ENCODE results near the gene SRPRA. TPM values are rescaled to one million over a fixed set of nuclear protein-coding genes. Genes with fewer than 3 reads are reported as not detected.

Gene SRPRA
- polyA plus RNA-seq, 1 donor from 2014 or later, result 24.9 TPM

- H2AFZ ChIP-seq (ENCODE audit: low read depth, low read length), result no peak overlapping the region
- H3F3A ChIP-seq (ENCODE audit: insufficient read depth, low read length, poor library complexity, severe bottlenecking), result no peaks in the 10 kb centered on the region
- H3K9me2 ChIP-seq (ENCODE audit: insufficient read depth, low read length), result no peaks in the 10 kb centered on the region
- no peaks in the 10 kb centered on the region for H3K27me3 ChIP-seq (ENCODE audit: insufficient read depth, low read depth, low read length)
- H3K4me2 ChIP-seq (ENCODE audit: low read length), result no peak overlapping the region
- TF ChIP-seq, protein P1, sequence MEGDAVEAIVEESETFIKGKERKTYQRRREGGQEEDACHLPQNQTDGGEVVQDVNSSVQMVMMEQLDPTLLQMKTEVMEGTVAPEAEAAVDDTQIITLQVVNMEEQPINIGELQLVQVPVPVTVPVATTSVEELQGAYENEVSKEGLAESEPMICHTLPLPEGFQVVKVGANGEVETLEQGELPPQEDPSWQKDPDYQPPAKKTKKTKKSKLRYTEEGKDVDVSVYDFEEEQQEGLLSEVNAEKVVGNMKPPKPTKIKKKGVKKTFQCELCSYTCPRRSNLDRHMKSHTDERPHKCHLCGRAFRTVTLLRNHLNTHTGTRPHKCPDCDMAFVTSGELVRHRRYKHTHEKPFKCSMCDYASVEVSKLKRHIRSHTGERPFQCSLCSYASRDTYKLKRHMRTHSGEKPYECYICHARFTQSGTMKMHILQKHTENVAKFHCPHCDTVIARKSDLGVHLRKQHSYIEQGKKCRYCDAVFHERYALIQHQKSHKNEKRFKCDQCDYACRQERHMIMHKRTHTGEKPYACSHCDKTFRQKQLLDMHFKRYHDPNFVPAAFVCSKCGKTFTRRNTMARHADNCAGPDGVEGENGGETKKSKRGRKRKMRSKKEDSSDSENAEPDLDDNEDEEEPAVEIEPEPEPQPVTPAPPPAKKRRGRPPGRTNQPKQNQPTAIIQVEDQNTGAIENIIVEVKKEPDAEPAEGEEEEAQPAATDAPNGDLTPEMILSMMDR (IDR thresholded peaks at IDR 0.05; ENCODE audit: poor library complexity, severe bottlenecking), result no peak
- TF ChIP-seq EZH2 (IDR thresholded peaks at IDR 0.05; ENCODE audit: borderline replicate concordance, insufficient read depth, low read length, poor library complexity, severe bottlenecking) (no peak), TAF1 (IDR thresholded peaks at IDR 0.05; ENCODE audit: low read depth) (no peak), SMC3 (conservative IDR thresholded peaks at IDR 0.05; ENCODE audit: poor library complexity) (no peak), REST (IDR thresholded peaks at IDR 0.05; ENCODE audit: borderline replicate concordance) (no peak), RAD21 (conservative IDR thresholded peaks at IDR 0.05) (no peak), MXI1 (conservative IDR thresholded peaks at IDR 0.05; ENCODE audit: poor library complexity, severe bottlenecking) (no peak), POLR2AphosphoS5 (IDR thresholded peaks at IDR 0.05) (no peak), EP300 (conservative IDR thresholded peaks at IDR 0.05; ENCODE audit: poor library complexity, severe bottlenecking) (no peak)
- H3K27ac ChIP-seq (ENCODE audit: low read length), result no peak overlapping the region
- H3K9ac ChIP-seq (ENCODE audit: low read length), result no peak overlapping the region
- H3K79me2 ChIP-seq (replicated peaks; ENCODE audit: insufficient read depth, low read length), result no peaks in the 10 kb centered on the region
- no peaks in the 10 kb centered on the region for H3K9me3 ChIP-seq (ENCODE audit: low read length)
- H3K4me3 ChIP-seq (ENCODE audit: low read length), result no peak overlapping the region
- H3K36me3 ChIP-seq (ENCODE audit: insufficient read depth, low read length), result peaks cover 19% of the 10 kb centered on the region
- no peaks in the 10 kb centered on the region for H4K20me1 ChIP-seq (ENCODE audit: insufficient read depth)
These were observed 13.9 kb downstream of the SRPRA start for GRCh38 chr11:126254819-126255218.

DNA sequence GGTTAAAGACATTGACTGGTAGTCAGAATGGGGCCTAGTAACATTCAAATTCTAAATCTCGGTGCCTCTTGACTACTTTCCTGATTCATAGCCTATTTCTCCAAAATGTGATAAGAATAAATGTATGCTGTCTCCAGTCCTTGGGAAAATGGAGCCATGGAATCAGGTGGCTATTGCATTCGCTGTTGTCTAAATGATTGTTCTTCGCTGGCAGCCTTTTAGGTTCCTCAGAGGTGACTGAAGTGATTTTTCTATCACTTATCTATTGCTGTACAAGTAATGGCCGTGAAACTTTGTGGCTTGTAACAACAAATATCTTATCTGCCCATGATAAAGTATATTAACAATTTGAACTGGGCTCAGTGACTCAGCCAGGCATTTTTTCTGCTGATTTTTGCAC lies 15.4 kb downstream of the SRPRA start:
- Histone ChIP-seq H3K4me2 (ENCODE audit: low read length) (no peak overlapping the region), H3K9me3 (ENCODE audit: low read length) (no peaks in the 10 kb centered on the region), H3K79me2 (replicated peaks; ENCODE audit: insufficient read depth, low read length) (no peaks in the 10 kb centered on the region), H4K20me1 (ENCODE audit: insufficient read depth) (no peaks in the 10 kb centered on the region), H3K36me3 (ENCODE audit: insufficient read depth, low read length) (peaks cover 13% of the 10 kb centered on the region), H3F3A (ENCODE audit: insufficient read depth, low read length, poor library complexity, severe bottlenecking) (no peaks in the 10 kb centered on the region), H3K27me3 (ENCODE audit: insufficient read depth, low read depth, low read length) (no peaks in the 10 kb centered on the region), H3K4me3 (ENCODE audit: low read length) (no peak overlapping the region), H3K27ac (ENCODE audit: low read length) (no peak overlapping the region), H3K9ac (ENCODE audit: low read length) (no peak overlapping the region), H2AFZ (ENCODE audit: low read depth, low read length) (no peak overlapping the region), H3K9me2 (ENCODE audit: insufficient read depth, low read length) (no peaks in the 10 kb centered on the region)
- TF ChIP-seq EZH2 (IDR thresholded peaks at IDR 0.05; ENCODE audit: borderline replicate concordance, insufficient read depth, low read length, poor library complexity, severe bottlenecking) (no peak), SMC3 (conservative IDR thresholded peaks at IDR 0.05; ENCODE audit: poor library complexity) (no peak), RAD21 (conservative IDR thresholded peaks at IDR 0.05) (no peak), EP300 (conservative IDR thresholded peaks at IDR 0.05; ENCODE audit: poor library complexity, severe bottlenecking) (no peak), MXI1 (conservative IDR thresholded peaks at IDR 0.05; ENCODE audit: poor library complexity, severe bottlenecking) (no peak), TAF1 (IDR thresholded peaks at IDR 0.05; ENCODE audit: low read depth) (no peak), POLR2AphosphoS5 (IDR thresholded peaks at IDR 0.05) (no peak), REST (IDR thresholded peaks at IDR 0.05; ENCODE audit: borderline replicate concordance) (no peak)
- TF ChIP-seq, protein P1 (IDR thresholded peaks at IDR 0.05; ENCODE audit: poor library complexity, severe bottlenecking), result no peak
